ENCODE results near the gene IGFBP2.
"Not testable (repeated sequence)": the region's sequence is repeated elsewhere in the genome, so short reads cannot be mapped to it uniquely, and the experiment has no call there.

The IGFBP2 gene

GRCh38 chr2:216632952-216633615 is at the start of gene IGFBP2:
IGFBP2 (plus strand) TSS chr2:216633420; CDS start chr2:216633524, 104 bp downstream.
- no peak for DNase-seq

GRCh38 chr2:216583606-216584005 is 49.6 kb upstream of the IGFBP2 start:
- DNase-seq = no peak

GRCh38 chr2:216584112-216584511 is 49.1 kb upstream of the IGFBP2 start:
- DNase-seq = no peak

- no peak for DNase-seq
Measured at GRCh38 chr2:216585441-216585840, 47.8 kb upstream of the IGFBP2 start.

- no peak for DNase-seq
Measured at GRCh38 chr2:216588861-216589710, 44.1 kb upstream of the IGFBP2 start.

GRCh38 chr2:216589791-216590190 is 43.4 kb upstream of the IGFBP2 start:
- DNase-seq = no peak

- no peak for DNase-seq
Measured at GRCh38 chr2:216590780-216591179, 42.4 kb upstream of the IGFBP2 start.

- DNase-seq = no peak
Measured at GRCh38 chr2:216591480-216591879, 41.7 kb upstream of the IGFBP2 start.

GRCh38 chr2:216594081-216594480 is 39.1 kb upstream of the IGFBP2 start:
- DNase-seq = no peak

- DNase-seq = no peak
Measured at GRCh38 chr2:216596236-216596979, 36.8 kb upstream of the IGFBP2 start.

GRCh38 chr2:216596980-216597509 is 36.2 kb upstream of the IGFBP2 start:
- DNase-seq = no peak

- DNase-seq = not testable (repeated sequence)
Measured at GRCh38 chr2:216597825-216598224, 35.4 kb upstream of the IGFBP2 start.

GRCh38 chr2:216601632-216602409 is 31.4 kb upstream of the IGFBP2 start:
- no peak for DNase-seq

GRCh38 chr2:216603010-216603883 is 30.0 kb upstream of the IGFBP2 start:
- no peak for DNase-seq

GRCh38 chr2:216603884-216604245 is 29.4 kb upstream of the IGFBP2 start:
- DNase-seq = no peak

GRCh38 chr2:216604458-216604857 is 28.8 kb upstream of the IGFBP2 start:
- DNase-seq = no peak

- DNase-seq = no peak
Measured at GRCh38 chr2:216606551-216607276, 26.5 kb upstream of the IGFBP2 start.

- no peak for DNase-seq
Measured at GRCh38 chr2:216607277-216607560, 26.0 kb upstream of the IGFBP2 start.

- DNase-seq = no peak
Measured at GRCh38 chr2:216608525-216608924, 24.7 kb upstream of the IGFBP2 start.

- no peak for DNase-seq
Measured at GRCh38 chr2:216615298-216616082, 17.7 kb upstream of the IGFBP2 start.
